Left ventricle myocardium superior (tissue), 1 donor: Measurements from ENCODE around the gene ATP6AP1. TPM values are rescaled to one million over a fixed set of nuclear protein-coding genes. Genes with fewer than 3 reads are reported as not detected.

Experiments used
- ATAC-seq: fragments of 200-7000 bp; cut with Tn5 transposase; one replicate; pipeline ENCODE4 v1.9.1; 2020; ENCODE audit warnings: mild to moderate bottlenecking, moderate library complexity
- DNase-seq: peaks from one replicate; pipeline ENCODE4 v3.0.0-alpha.2; 2020
- intact Hi-C: fragments of 100-400 bp; cut with micrococcal nuclease; formaldehyde crosslinking; loops from one replicate; pipeline ENCODE4 v1.11.0; 2022
- microRNA-seq: library from miRNA; unstranded; fragments of <30 nt; microRNA quantifications from one replicate; pipeline ENCODE4 v1.2.0, GENCODE V29; 2020; ENCODE audit warnings: borderline number of aligned reads
- total RNA-seq: library from RNA; stranded (reverse); fragmentation: NEBNext Ultra II Directional; extraction: Animal tissue kit (Norgen Biotek cat#: 25700); gene quantifications from one replicate; pipeline ENCODE4 v1.2.1, GENCODE V29; 2021
- donor health status: DM: no; HTN: yes; CAD: no; lungs with severe emphysema.

The ATP6AP1 gene
- total RNA-seq, 1 donor from 2014 or later: 81.0 TPM

- DNase-seq (no peak), ATAC-seq (no peak)
- intact Hi-C loops: no loop called here
Observed at GRCh38 chrX:154484255-154485149, 56.0 kb downstream of the ATP6AP1 start.

GRCh38 chrX:154485150-154486051, 56.9 kb downstream of the ATP6AP1 start:
- intact Hi-C loops: no loop called here
- ATAC-seq (peak; percentile 7), DNase-seq (peak; percentile 52)

DNA sequence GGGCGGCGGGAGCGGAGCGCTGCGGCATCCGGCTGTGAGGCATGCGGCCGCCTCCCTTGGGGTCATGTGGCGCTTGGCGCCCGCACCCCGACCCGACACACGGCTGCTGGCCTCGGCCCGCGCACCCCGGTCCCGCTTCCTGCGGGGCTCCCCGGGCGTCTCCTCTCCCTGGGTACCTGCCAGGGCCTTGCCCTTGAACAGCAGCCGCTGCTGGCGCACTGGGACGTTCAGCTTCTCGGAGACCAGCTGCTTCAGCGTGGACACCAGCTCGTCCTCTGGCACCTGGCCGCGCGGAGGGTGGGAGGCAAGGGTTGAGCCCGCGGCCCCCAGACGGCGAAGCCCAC, 57.5 kb downstream of the ATP6AP1 start:
- DNase-seq: peak; percentile 67
- intact Hi-C loops: no loop called here
- ATAC-seq: peak; percentile 1

Small RNAs within 50 kb of the gene (microRNA-seq; reads per million reads assigned to microRNA genes)
- not detected for gene MIR6858

Other genes with a start within 250 kb of the ATP6AP1 start
- not detected for gene OPN1MW, start 246.1 kb upstream of the ATP6AP1 start, total RNA-seq
- gene OPN1MW2, start 208.9 kb upstream of the ATP6AP1 start, total RNA-seq: not detected
- gene OPN1MW3, start 171.1 kb upstream of the ATP6AP1 start, total RNA-seq: not detected
- gene TEX28, start 133.6 kb upstream of the ATP6AP1 start, total RNA-seq: not detected
- 18.0 TPM for gene TKTL1, start 132.9 kb upstream of the ATP6AP1 start, total RNA-seq
- gene FLNA, start 54.0 kb upstream of the ATP6AP1 start, total RNA-seq: 228 TPM
- 51.3 TPM for gene EMD, start 49.4 kb upstream of the ATP6AP1 start, total RNA-seq
- gene RPL10, start 30.3 kb upstream of the ATP6AP1 start, total RNA-seq: 1,898 TPM
- 58.7 TPM for gene DNASE1L1, start 19.4 kb upstream of the ATP6AP1 start, total RNA-seq
- 38.0 TPM for gene TAFAZZIN, start 17.1 kb upstream of the ATP6AP1 start, total RNA-seq
- 86.2 TPM for gene GDI1, start 8.5 kb downstream of the ATP6AP1 start, total RNA-seq
- 48.4 TPM for gene FAM50A, start 15.5 kb downstream of the ATP6AP1 start, total RNA-seq
- 22.0 TPM for gene PLXNA3, start 29.6 kb downstream of the ATP6AP1 start, total RNA-seq
- 20.7 TPM for gene LAGE3, start 50.6 kb downstream of the ATP6AP1 start, total RNA-seq
- 58.6 TPM for gene UBL4A, start 57.9 kb downstream of the ATP6AP1 start, total RNA-seq
- gene SLC10A3, start 62.0 kb downstream of the ATP6AP1 start, total RNA-seq: 12.2 TPM
- gene FAM3A, start 87.6 kb downstream of the ATP6AP1 start, total RNA-seq: 62.5 TPM
- 10.4 TPM for gene G6PD, start 118.2 kb downstream of the ATP6AP1 start, total RNA-seq
- gene IKBKG, start 118.9 kb downstream of the ATP6AP1 start, total RNA-seq: 15.5 TPM
- not detected for gene CTAG1A, start 156.5 kb downstream of the ATP6AP1 start, total RNA-seq
- not detected for gene CTAG1B, start 190.6 kb downstream of the ATP6AP1 start, total RNA-seq
- gene CTAG2, start 224.9 kb downstream of the ATP6AP1 start, total RNA-seq: not detected